ENCODE measurements around the gene PABPC5. TPM values are rescaled to one million over a fixed set of nuclear protein-coding genes. Genes with fewer than 3 reads are reported as not detected.

PABPC5 gene
- total RNA-seq = 0.33 and 0.48 TPM in 2 replicates

DNA sequence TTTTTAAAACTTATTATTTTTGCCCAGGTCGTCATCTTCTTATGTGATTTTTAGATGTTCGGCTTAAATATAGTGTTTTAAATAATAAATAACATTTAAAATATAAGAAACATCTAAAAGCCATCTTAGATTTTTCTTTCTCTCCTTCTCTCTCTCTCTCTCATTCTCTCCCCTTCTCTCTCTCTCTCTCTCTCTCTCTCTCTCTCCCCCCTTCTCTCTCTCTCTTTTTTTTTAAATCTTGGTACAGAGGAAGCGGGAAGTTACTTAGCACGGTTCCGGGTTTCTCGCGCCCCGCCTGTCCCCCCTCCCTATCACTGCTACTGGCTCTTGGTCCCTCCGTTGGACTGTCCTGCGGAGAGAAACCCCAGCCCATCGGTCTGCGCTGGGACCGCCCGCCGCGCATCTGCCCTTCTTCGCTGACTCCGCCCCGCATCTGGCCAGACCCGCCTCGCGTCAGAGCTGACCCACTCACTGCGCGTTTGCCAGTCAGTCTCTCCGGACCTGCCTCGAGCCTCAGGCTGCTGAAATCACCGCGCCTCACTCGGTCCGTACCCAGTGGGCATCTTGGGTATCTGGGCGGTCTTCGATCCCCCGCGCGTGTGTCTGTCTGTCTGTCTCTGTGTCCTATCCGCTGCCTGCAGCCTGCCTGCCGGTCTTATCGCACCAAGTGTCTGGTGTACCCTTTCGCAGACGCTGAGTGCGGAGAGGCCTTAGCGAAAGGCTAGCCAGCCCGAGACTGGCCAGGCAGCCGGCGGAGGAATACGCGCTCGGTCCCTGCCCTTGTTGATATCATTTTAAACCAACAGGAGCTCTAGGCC, at the start of gene PABPC5:
Gene PABPC5, plus strand, starts transcription at position 489 of the 818 bp plus-strand sequence. CDS start 739 bp downstream, outside the sequence.

Small RNAs within 50 kb of the gene (small RNA-seq; reads per million reads assigned to genes)
- not detected for gene AL662874.1
